Lung (tissue), 12 donors: ENCODE measurements around the gene ARHGEF40. TPM values are rescaled to one million over a fixed set of nuclear protein-coding genes. Genes with fewer than 3 reads are reported as not detected.

Experiments
- ATAC-seq: fragments of 200-7000 bp; cut with Tn5 transposase; one replicate; pipeline ENCODE4 v1.9.1; 2020; ENCODE audit warnings: moderate number of reproducible peaks; ENCODE audit not compliant: insufficient read depth, low FRiP score
- DNase-seq, 3 donors: peaks; one replicate each; pipeline ENCODE4 v3.0.0-alpha.2; 2013 to 2017
- H3K27ac ChIP-seq, 2 donors: one replicate each; pipeline ENCODE4 v1.5.1; 2013; ENCODE audit warnings: mild to moderate bottlenecking in 2 of 2, moderate library complexity in 2 of 2, control low read depth in 1 of 2, inconsistent platforms in 1 of 2, low read depth in 1 of 2, low read length in 1 of 2
- H3K27me3 ChIP-seq, 3 donors: one replicate each; pipeline ENCODE4 v1.5.1; 2013; ENCODE audit warnings: low read length in 2 of 3; ENCODE audit not compliant: control insufficient read depth in 3 of 3, insufficient read depth in 3 of 3
- H3K36me3 ChIP-seq, 4 donors: one replicate each; pipeline ENCODE4 v1.5.1; 2013; ENCODE audit warnings: low read length in 4 of 4, mild to moderate bottlenecking in 1 of 4, moderate library complexity in 1 of 4; ENCODE audit not compliant: control insufficient read depth in 4 of 4, insufficient read depth in 4 of 4
- H3K4me1 ChIP-seq, 5 donors: one replicate each; pipeline ENCODE4 v1.5.1; 2013; ENCODE audit warnings: low read length in 5 of 5, mild to moderate bottlenecking in 2 of 5, moderate library complexity in 1 of 5; ENCODE audit not compliant: control insufficient read depth in 5 of 5, insufficient read depth in 5 of 5
- H3K4me3 ChIP-seq: one replicate; pipeline ENCODE4 v1.5.1; 2013; ENCODE audit warnings: mild to moderate bottlenecking, control low read depth, moderate library complexity
- H3K9ac ChIP-seq, 2 donors: one replicate each; pipeline ENCODE4 v1.5.1; 2013; ENCODE audit warnings: low read length in 2 of 2, control low read depth in 1 of 2; ENCODE audit not compliant: insufficient read depth in 1 of 2
- H3K9me3 ChIP-seq, 4 donors: one replicate each; pipeline ENCODE4 v1.5.1; 2013; ENCODE audit warnings: low read length in 3 of 4, mild to moderate bottlenecking in 1 of 4, moderate library complexity in 1 of 4; ENCODE audit not compliant: control insufficient read depth in 4 of 4, insufficient read depth in 3 of 4
- WGBS, 2 donors: extraction: QIAGEN DNeasy Blood & Tissue Kit; methylation state at CpG; one replicate each; pipeline ENCODE4 v1.1.7; 2013; 5-methylcytosine and 5-hydroxymethylcytosine counted together
- polyA plus RNA-seq, 2 donors: library from polyadenylated mRNA; stranded (reverse); fragments of 200-250 nt; gene quantifications; one replicate each; pipeline ENCODE4 v1.2.1, GENCODE V29; 2013
- total RNA-seq, 2 donors: library from RNA; depleted of rRNA in 1 of 2; stranded (reverse); fragments of >200 nt in 1 of 2; gene quantifications; one replicate each; pipeline ENCODE4 v1.2.1, GENCODE V29; 2014 to 2021
- TF ChIP-seq, protein P1 (sequence below): IDR thresholded peaks from 2 replicates; pipeline ENCODE4 v1.5.1; 2012; ENCODE audit warnings: mild to moderate bottlenecking; ENCODE audit errors: control extremely low read depth, extremely low read depth
- donor health status: control.
- donor health status: control.
- donor health status: Bipolar disorder and iron deficiency.
- donor health status: healthy.
- donor health status: DM: yes; HTN: yes; CAD: no.

The ARHGEF40 gene
- total and polyA plus RNA-seq, 4 donors: 13.1 to 48.6 (median 27.3) TPM

DNA sequence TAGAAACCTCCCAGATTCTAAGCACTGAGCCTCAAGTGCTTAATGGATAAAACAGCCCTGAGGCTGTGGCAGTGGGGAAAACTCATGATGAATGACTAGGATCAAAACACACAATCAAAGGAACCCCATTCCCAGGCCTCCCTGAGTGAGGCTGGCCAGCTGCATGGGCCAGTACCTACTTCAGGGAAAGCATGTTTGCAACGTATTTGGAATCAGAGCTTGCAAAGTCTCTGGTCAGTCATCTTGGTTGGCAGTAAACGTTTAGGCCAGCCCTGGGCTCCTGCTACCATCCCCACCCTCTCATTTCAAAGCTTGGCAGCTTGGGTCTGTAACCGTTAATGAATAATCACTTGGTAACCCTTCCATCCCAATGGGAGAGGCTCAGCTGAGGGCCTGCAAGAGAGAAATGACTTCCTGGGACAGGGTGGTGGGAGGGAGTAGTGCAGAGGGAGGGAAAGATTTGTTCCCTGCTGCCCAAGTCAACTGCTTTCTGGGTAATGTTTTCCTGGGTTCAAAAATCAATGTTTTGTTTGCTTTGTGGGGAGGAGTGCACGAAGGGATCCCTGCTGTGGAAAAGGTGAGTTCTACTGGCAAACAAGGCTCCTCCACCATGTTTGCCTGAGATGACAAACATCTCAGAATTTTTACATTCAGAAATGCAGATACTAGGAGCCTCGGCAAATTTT is 14.5 kb upstream of the ARHGEF40 start:
- no peaks in the 10 kb centered on the region for H3K36me3 ChIP-seq
- no peaks in the 10 kb centered on the region for H3K27me3 ChIP-seq
- TF ChIP-seq, protein P1, sequence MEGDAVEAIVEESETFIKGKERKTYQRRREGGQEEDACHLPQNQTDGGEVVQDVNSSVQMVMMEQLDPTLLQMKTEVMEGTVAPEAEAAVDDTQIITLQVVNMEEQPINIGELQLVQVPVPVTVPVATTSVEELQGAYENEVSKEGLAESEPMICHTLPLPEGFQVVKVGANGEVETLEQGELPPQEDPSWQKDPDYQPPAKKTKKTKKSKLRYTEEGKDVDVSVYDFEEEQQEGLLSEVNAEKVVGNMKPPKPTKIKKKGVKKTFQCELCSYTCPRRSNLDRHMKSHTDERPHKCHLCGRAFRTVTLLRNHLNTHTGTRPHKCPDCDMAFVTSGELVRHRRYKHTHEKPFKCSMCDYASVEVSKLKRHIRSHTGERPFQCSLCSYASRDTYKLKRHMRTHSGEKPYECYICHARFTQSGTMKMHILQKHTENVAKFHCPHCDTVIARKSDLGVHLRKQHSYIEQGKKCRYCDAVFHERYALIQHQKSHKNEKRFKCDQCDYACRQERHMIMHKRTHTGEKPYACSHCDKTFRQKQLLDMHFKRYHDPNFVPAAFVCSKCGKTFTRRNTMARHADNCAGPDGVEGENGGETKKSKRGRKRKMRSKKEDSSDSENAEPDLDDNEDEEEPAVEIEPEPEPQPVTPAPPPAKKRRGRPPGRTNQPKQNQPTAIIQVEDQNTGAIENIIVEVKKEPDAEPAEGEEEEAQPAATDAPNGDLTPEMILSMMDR: no peak
- H3K27ac ChIP-seq: no peak overlapping the region
- no peak for ATAC-seq
- peaks cover 0 to 5% (median 0%) of the 10 kb centered on the region in 5 donors for H3K4me1 ChIP-seq
- H3K4me3 ChIP-seq: no peak overlapping the region
- no peak for DNase-seq
- H3K9ac ChIP-seq: no peak overlapping the region
- H3K9me3 ChIP-seq: no peaks in the 10 kb centered on the region
- WGBS, 2 donors: 57 to 74% methylated on average over 5 of the region's 5 CpGs

DNA sequence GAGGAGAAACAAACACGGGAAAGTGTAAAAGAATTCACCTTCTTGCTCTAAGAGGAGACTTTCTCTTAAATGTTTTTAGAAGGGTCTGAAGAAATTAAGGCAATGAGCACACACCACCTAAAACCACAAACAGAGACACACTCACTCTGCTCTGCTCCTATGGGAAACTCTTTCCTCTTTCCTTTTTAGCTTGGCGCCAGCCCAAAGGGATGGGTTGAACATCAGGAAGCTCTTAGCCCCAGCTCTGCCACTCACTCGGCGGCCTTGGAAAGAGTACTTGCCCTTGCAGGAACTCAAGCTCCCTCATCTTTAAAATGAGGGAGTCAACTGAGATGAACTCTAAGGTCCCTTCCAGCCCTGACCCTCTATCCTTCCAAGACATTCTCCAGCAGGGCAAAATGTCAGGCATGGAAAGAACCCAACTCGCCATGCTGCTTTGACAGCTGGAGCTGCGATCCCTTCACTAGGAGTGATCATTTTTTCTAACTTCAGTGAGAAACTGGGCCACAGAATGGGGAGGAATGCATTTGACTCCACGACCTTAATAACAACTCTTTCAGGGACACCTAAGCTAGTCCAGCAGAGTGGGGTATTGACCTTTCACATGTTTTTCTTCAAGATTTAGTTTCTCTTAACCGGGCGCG is 13.5 kb upstream of the ARHGEF40 start:
- DNase-seq (peak in 1 of 3 donors; percentile 23), ATAC-seq (no peak)
- H3K27ac ChIP-seq: no peak overlapping the region
- H3K27me3 ChIP-seq: no peaks in the 10 kb centered on the region
- H3K36me3 ChIP-seq: no peaks in the 10 kb centered on the region
- peaks cover 0 to 5% (median 0%) of the 10 kb centered on the region in 5 donors for H3K4me1 ChIP-seq
- WGBS, 2 donors: 76 to 79% methylated on average over 10 of the region's 10 CpGs
- TF ChIP-seq, protein P1: no peak
- H3K9me3 ChIP-seq: no peaks in the 10 kb centered on the region
- no peak overlapping the region for H3K9ac ChIP-seq
- no peak overlapping the region for H3K4me3 ChIP-seq

DNA sequence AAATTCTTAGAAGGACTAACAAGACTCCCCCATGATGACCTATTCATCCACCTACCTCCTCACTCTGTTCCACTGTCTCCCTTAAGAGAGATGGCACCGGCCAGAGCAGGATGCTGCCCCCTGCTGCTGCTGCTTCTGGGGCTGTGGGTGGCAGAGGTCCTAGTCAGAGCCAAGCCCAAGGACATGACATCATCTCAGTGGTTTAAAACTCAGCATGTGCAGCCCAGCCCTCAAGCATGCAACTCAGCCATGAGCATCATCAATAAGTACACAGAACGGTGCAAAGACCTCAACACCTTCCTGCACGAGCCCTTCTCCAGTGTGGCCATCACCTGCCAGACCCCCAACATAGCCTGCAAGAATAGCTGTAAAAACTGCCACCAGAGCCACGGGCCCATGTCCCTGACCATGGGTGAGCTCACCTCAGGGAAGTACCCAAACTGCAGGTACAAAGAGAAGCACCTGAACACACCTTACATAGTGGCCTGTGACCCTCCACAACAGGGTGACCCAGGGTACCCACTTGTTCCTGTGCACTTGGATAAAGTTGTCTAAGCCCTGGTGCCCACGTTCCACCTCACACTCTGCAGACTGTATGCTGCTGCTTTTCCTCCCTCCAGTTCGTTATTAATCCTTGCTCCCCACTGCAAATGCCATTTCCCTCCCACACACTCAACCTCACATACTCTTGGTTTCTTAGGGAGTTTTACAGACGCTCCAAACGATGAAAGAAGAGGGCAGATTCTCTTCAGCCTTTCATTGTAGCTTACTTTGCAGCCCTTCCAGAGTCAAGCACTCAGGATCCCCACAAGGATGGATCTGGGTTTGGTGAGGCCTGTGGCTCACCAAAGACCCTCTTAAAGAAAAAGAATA is 12.1 kb upstream of the ARHGEF40 start, which contains the start of gene RNASE8:
Gene RNASE8 (plus strand): TSS at position 20 of the 873 bp plus-strand sequence. CDS start 71 bp downstream, at position 91.
- DNase-seq (no peak), ATAC-seq (no peak)
- no peak within 1 kb of the TSS for H3K4me3 ChIP-seq
- no peaks in the 10 kb centered on the region for H3K36me3 ChIP-seq
- whole genome bisulfite sequencing, 2 donors: 81 to 84% methylated on average over 8 of the region's 8 CpGs
- TF ChIP-seq, protein P1: no peak
- H3K9me3 ChIP-seq: no peaks in the 10 kb centered on the region
- H3K9ac ChIP-seq: no peak within 1 kb of the TSS
- H3K27me3 ChIP-seq: no peaks in the 10 kb centered on the region
- no peak within 1 kb of the TSS for H3K27ac ChIP-seq
- peaks cover 0 to 5% (median 0%) of the 10 kb centered on the region in 5 donors for H3K4me1 ChIP-seq
